Neural crest cell (in vitro differentiated cells): ENCODE data around the gene PRKG1. TPM values are rescaled to one million over a fixed set of nuclear protein-coding genes. Genes with fewer than 3 reads are reported as not detected.

Source experiments
- DNase-seq: peaks from one replicate; pipeline ENCODE4 v3.0.0; 2021; ENCODE audit warnings: low read depth, mixed read lengths, low spot score
- H3K27ac Mint-ChIP-seq: one replicate; pipeline ENCODE4 v1.8.0; 2021; ENCODE audit warnings: mild to moderate bottlenecking, mixed read lengths; ENCODE audit not compliant: unreplicated experiment
- H3K27me3 Mint-ChIP-seq: 2 replicates; pipeline ENCODE4 v1.8.0; 2021; ENCODE audit warnings: low read depth, mild to moderate bottlenecking, mixed read lengths
- H3K36me3 Mint-ChIP-seq: 2 replicates; pipeline ENCODE4 v1.8.0; 2021; ENCODE audit warnings: low read depth, mild to moderate bottlenecking, mixed read lengths
- H3K4me1 Mint-ChIP-seq: 2 replicates; pipeline ENCODE4 v1.8.0; 2021; ENCODE audit warnings: mixed read lengths
- H3K4me3 Mint-ChIP-seq: one replicate; pipeline ENCODE4 v1.8.0; 2021; ENCODE audit warnings: mild to moderate bottlenecking, mixed read lengths
- H3K9me3 Mint-ChIP-seq: 2 replicates; pipeline ENCODE4 v1.8.0; 2021; ENCODE audit warnings: mixed read lengths
- CTCF ChIP-seq: fragments of 200-600 bp; sonication (generic); conservative IDR thresholded peaks from 2 replicates; pipeline ENCODE4 v1.5.0; 2021; ENCODE audit warnings: antibody characterized with exemption, mild to moderate bottlenecking
- total RNA-seq: library from RNA; stranded (reverse); gene quantifications from 2 replicates; pipeline ENCODE4 v1.2.1, GENCODE V29; 2021

The PRKG1 gene
- total RNA-seq, 1 donor from 2014 or later, result 4.4 TPM

GRCh38 chr10:51707821-51708424 is 633.6 kb downstream of the PRKG1 start:
- H3K27me3 Mint-ChIP-seq, result peaks cover 3% of the 10 kb centered on the region
- TF ChIP-seq CTCF, result no peak
- H3K9me3 Mint-ChIP-seq, result no peaks in the 10 kb centered on the region
- no peaks in the 10 kb centered on the region for H3K4me1 Mint-ChIP-seq
- H3K27ac Mint-ChIP-seq, result no peak overlapping the region
- H3K36me3 Mint-ChIP-seq, result no peaks in the 10 kb centered on the region
- no peak overlapping the region for H3K4me3 Mint-ChIP-seq
- DNase-seq, result no peak

- Mint-ChIP-seq H3K27ac (no peak overlapping the region), H3K9me3 (no peaks in the 10 kb centered on the region), H3K27me3 (peaks cover 3% of the 10 kb centered on the region), H3K4me3 (no peak overlapping the region), H3K4me1 (no peaks in the 10 kb centered on the region), H3K36me3 (no peaks in the 10 kb centered on the region)
- no peak for DNase-seq
- TF ChIP-seq CTCF, result no peak
Observed at GRCh38 chr10:51708609-51709008, 634.3 kb downstream of the PRKG1 start.

GRCh38 chr10:51709324-51709972 is 635.2 kb downstream of the PRKG1 start:
- Mint-ChIP-seq H3K27ac (no peak overlapping the region), H3K4me3 (no peak overlapping the region), H3K27me3 (peaks cover 2% of the 10 kb centered on the region), H3K4me1 (no peaks in the 10 kb centered on the region), H3K36me3 (no peaks in the 10 kb centered on the region), H3K9me3 (no peaks in the 10 kb centered on the region)
- no peak for TF ChIP-seq CTCF
- no peak for DNase-seq

- H3K27me3 Mint-ChIP-seq, result no peaks in the 10 kb centered on the region
- H3K36me3 Mint-ChIP-seq, result no peaks in the 10 kb centered on the region
- no peaks in the 10 kb centered on the region for H3K9me3 Mint-ChIP-seq
- no peaks in the 10 kb centered on the region for H3K4me1 Mint-ChIP-seq
- no peak for TF ChIP-seq CTCF
- no peak for DNase-seq
- H3K4me3 Mint-ChIP-seq, result no peak overlapping the region
- no peak overlapping the region for H3K27ac Mint-ChIP-seq
Observed at GRCh38 chr10:51711519-51711891, 637.2 kb downstream of the PRKG1 start.

- no peak overlapping the region for H3K4me3 Mint-ChIP-seq
- peaks cover 3% of the 10 kb centered on the region for H3K27me3 Mint-ChIP-seq
- no peak for TF ChIP-seq CTCF
- H3K36me3 Mint-ChIP-seq, result no peaks in the 10 kb centered on the region
- no peak overlapping the region for H3K27ac Mint-ChIP-seq
- no peak for DNase-seq
- no peaks in the 10 kb centered on the region for H3K9me3 Mint-ChIP-seq
- no peaks in the 10 kb centered on the region for H3K4me1 Mint-ChIP-seq
Observed at GRCh38 chr10:51716981-51717380, 642.7 kb downstream of the PRKG1 start.
